ENCODE results near the gene MARVELD3.

MARVELD3 gene

DNA sequence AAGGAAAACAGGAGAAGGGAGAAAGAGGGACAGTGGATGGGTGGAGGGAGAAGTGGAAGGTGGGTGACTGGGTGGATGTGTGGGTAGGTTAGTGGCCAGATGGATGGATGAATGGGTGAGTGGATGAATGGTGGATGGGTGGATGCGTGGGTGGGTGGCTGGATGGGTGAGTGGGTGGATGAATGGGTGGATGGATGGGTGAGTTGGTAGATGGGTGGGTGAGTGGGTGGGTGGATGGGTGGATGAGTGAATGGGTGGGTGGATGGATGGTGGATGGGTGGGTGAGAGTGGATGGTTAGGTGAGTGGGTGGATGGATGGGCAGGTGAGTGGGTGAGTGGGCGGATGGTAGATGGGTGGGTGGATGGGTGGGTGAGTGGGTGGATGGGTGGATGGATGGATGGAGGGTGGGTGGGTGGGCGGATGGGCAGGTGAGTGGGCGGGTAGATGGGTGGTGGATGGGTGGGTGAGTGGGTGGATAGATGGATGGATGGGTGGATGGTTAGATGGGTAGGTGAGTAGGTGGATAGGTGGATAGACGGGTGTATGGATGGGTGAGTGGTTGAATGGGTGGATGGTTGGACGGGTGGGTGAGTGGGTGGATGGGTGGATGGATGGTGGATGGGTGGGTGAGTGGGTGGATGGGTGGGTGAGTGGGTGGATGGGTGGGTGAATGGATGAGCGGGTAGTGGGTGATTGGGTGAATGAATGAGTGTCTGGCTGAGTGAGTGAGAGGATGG, 702 bp upstream of the MARVELD3 start:
- no peak for DNase-seq

DNA sequence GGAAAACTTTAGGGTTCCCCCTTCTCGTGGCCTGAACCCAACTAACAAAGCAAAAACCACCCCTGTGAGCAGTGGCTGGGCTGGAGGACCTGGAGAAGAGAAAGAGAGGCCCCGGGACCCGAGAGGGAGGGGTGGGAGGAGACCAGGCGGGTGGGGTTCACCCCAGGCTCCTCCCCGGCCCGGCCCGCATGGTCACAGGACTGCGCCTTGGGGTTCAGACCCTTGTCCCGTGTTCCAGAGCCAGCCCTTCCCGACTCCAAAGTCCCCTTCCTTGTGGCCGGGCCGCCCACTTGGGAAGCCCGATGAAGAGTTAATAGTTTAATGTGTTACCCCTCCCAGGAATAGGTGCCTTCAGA, 852 bp downstream of the MARVELD3 start:
- DNase-seq: no peak

DNA sequence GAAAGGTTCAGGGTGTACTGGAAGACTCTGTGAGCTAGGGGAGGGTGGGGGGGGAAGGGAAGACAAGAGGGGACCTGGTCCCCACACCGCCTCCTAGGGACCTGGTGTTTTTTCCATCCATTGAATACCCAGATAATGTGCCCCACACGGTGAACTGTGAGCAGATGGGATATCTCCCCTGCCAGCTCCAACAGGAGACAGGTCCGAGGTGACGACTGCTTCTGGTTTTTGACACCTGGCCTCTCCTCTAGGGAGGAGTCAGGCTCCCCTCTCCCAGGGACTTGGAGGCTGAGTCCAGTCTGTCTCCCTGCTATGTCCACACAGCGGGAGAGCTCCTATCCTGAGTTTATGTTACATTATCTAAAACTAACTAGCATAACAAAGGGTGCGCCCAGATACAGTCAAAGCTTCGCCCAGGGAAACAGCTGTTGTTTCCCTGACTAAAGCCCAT, 1.8 kb downstream of the MARVELD3 start:
- no peak for DNase-seq

DNA sequence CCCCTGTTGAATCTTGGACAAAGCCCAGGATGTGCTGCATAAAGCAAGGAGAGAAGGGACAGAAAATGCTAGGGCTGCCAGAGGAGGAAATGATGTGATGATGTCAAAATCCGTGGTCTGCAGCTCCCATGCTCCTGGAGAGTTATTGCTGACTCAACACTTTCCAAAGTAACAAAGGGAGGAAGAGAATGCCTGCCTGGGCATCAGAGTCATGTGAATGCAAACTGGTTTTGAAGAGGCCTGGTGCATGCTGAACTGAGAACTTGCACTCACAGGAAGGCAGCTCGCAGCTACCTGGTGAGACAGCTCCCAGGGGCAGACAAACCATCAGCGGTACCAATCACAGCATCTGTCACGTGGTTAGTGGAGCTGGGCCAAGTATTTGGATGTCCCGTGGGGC, 2.8 kb downstream of the MARVELD3 start:
- no peak for DNase-seq

DNA sequence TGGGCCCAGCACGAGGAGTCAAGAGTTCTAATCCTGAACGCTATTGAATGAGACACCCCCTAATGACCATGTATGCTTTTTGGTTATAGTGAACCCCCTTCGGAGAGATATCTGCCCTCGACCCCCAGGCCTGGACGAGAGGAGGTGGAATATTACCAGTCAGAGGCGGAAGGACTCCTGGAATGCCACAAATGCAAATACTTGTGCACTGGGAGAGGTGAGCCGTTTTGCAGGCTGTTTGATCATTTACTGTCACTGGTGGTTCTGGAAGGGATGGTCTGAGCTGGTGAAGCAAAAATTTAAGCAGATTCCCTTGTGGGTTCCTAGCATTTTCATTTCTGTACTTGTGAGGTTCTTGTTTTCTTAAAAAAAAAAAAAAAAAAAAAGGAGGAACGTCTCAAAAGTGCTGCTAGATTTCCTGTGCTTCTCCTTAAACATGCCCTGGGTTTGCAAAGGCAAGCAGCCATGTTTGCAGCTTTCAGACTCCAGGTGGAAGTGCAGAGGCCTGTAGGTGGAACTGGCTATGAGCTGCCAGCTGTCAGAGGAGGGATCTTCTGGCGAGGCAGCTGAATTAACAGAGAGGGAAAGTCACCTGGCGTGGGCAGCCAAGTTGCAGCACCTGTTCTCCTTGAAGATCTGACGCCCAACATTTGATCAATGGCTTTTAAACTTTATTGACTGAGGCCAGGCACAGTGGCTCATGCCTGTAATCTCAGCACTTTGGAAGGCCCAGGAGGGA, 3.5 kb downstream of the MARVELD3 start:
- DNase-seq: no peak

DNA sequence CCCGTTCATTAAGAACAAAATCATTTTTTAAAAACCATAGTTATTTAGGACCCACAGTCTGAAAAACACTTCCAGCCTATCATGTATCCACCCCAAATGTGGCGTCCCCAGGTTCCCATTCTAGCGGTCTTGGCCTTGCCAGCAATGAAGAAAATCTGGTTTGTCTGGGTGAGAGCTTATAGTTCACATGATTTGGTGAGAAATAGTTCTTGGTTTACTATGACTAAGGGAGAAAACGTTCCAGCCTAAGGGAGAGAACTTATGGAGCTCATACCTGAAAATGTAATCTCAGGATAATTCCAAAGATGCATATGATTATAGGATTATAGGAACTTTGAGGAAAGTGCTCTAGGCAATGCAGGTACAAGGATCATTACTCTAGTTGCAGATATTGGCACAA, 4.8 kb downstream of the MARVELD3 start:
- DNase-seq: no peak

DNA sequence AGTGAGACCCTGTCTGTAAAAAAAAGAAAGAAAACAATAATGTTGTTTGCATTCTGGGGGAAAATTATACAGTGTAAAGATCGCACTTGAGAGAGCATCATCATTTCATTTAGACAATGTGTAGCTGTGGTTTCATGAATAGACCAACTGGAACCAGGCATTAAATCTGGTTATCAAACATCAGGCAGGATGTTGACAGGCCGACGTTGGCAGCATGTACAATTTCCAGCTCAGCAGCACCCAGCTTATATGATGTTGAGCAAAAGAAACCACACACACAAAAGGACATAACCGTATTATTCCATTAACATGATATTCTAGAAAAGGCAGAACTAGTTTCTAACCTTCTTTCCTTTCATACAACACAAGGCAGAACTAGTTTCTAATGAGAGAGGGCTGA, 5.8 kb downstream of the MARVELD3 start:
- no peak for DNase-seq

DNA sequence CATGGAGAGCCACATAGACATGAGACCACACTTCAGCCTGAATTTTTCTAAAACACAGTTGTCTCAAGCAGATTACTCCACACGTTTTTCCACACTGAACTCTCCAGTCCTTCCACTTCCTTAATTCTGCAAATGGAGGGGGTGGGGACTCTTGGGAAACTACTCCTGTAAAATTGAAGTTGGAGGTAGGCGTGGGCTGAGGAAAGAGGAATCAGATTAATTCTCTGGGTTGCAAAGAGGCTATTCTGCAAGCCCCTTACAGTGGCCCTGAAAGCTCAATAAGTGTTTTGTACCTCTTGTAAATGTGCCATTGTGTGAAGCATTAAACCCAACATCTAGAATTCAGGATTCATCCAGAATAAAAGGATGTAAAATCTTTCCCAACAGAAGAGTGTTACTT, 9.6 kb downstream of the MARVELD3 start:
- no peak for DNase-seq

DNA sequence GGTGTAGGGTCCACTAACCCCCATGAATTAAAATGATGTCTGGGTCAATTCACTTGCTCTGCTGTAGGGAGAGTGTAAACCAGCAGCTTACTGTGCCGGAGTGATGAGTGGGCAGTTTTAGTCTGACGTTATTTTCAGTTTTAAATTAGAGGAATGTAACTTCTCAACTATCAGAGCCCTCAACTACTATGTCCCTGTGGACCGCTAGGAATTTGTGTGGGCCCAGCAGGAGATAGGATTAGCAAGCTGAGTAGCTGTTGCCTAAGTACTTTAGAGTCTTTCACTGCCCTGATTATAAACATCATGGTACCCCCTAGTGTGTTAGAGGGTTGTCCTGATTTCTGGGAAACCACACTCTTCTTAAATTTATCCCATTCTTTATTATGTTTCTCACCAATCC, 11.4 kb downstream of the MARVELD3 start:
- no peak for DNase-seq

DNA sequence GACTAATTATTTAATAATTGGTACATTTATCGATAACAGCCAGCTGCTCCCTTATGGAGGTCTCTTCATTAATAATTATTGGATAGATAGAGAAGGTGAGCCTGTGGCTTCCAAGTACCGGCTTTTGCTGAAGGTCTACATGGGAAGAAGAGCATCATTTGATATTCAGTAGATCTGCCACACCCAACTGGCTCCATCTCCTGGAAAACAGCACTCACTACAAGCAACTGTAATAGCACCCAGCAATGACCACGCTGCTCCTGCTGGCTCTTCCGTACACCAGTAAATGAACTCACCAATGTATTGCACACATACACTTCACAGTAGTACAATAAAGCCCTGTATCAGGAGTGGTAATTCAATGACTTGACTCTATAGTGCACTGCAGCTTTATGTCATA, 19.5 kb downstream of the MARVELD3 start:
- DNase-seq: no peak

DNA sequence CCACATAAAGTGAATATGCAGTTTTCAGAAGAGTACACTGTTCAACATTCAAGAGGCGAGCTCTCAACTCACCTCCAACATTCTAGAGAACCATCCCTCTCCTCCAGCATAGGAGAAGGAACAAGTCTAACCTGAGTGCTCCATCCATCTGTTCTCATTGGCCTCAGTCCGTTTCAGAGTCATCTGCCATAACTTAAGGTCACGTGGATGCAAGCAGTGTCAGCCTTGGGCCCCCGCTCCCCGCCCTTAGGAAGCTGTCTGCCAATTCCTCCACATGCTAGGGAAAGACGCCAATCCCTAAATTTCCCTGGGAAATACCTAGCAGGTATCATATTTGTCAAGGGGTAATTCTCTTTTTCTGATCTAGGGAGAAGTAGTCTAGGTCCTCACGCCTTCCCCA, 21.4 kb downstream of the MARVELD3 start:
- no peak for DNase-seq

DNA sequence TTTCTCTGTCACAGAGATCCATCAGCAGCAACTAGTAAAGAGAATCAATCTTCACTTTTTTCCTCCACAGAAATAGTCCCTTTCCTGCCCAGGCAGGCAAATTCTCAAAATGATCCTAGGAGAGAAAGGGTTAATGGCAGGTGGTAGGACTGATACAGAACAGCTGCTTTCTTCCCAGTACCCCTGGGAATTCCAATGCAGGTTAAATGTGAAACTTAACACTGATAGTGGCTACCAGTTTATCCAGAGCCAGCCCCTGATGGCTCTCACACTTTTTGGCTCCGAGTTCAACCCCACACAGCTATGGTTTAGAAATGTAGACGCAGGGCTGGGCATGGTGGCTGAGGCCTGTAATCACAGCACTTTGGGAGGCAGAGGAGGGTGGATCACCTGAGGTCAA, 22.2 kb downstream of the MARVELD3 start:
- DNase-seq: no peak

DNA sequence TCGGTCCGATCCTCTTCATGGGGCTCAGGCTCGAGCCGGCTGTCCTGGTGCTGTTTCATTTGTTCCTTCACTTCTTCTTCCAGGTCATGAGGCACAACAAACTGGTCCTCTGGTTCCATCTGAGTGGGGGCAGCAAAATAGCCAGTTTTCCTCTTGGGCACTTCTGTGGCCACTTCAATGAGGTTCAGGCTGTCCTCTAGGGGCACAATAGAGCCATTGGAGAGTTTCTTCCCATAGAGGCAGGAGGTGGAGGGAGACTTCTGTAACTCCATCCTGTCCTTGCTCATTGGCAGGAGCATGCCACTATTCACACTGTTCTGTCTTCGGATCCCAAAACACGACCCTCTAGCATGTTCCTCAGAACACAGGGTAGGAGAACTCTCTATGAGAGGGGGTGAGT, 22.9 kb downstream of the MARVELD3 start:
- DNase-seq: no peak

DNA sequence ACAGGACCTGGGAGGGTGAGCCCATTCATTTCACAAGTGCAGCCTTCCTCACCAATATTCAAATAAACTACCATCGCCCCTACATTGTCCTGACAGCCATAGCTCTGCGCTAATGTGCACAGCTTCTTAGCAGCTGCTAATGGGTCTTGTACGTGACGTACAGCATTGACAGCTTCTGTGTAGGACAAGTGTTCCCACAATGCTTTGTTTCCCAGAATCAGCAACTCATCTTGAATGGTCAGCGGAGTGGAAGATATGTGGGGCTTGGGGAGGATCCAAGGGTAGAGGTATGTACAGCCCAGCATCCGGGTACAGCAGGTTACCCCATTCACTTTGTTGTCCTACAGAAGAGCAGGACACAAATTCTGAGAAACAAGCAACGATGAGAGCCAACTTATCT, 23.7 kb downstream of the MARVELD3 start:
- no peak for DNase-seq

DNA sequence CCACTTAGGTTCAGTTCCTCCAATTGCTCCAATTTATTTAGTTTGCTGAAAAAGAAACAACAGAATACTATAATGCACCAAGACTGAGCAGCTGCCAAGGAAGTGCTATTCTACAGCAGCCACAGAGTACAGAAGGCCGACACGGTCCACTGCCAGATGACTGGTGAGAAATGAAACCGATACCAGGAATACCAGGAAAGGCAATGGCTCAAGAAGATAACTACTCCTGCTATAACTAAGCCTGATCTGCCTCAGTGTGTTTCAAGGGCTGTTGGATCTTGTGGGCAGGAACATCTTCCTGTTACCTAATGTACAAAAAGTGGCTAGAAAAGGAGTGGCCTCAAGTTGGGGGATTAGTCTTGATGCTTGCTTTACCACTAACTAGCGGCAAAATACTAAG, 32.8 kb downstream of the MARVELD3 start:
- no peak for DNase-seq

DNA sequence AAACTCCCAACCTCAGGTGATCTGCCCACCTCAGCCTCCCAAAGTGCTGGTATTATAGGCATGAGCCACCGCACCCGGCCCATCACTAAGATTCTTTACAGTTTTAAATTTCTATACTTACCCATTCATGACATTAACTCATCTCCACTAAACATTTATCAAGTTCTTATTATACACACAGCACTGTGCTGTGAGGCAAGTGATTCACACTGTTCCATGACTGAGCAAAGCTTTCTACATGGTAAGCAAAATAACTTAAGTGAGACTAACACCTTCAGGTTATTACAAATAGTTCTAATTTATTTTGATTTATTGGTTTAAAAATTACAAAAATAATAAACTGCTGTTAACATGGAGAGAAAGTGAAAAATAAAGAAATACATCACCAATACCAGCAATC, 33.5 kb downstream of the MARVELD3 start:
- no peak for DNase-seq

DNA sequence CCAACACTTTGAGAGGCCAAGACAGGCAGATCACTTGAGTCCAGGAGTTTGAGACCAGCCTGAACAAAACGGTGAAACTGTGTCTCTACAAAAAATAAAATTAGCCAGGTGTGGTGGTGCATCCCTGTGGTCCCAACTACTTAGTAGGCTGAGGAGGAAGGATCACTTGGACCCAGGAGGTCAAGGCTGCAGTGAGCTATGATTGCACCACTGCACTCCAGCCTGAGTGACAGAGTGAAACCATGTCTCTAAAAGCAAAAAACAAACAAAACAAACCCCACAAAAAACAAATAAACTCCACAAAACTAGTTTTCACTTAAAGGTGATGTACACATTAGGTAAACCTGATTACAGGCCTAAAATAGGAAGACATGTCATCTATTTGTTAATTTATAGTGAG, 40.3 kb downstream of the MARVELD3 start:
- DNase-seq: no peak

DNA sequence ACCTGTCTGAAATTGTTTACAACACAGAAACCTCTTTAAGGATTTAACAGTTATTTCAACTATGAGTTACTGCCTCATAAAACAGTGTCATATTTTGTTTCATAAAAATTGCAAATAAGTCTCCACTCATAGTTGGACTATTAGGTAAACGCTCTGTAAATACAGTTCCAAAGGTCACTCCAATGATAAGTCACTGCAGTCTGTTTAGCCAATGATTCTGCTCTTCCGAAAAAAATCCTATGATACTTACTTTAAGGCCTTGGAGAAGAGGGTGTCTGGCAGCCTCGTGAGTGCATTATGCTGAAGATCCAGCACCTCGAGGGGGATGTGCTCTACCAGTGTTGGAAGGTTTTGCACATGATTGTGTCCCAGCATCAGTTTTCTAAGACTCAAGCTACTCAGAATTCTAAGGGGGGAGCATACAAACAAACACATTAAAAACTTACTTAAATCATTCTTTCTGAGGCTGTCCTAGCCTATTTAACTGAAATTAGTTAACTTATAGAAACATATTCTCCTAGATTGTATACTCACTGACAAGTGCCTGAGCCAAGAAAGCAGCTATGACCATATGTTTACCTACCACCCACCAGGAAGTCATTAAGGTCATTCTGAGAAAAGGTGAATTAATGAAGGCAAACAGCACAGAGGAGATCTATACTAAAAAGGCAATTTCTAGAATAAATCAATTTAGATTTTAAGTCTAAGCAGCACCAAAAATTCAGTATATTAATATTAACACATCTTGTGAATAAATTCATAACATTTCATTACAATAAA, 41.1 kb downstream of the MARVELD3 start:
- DNase-seq: no peak

DNA sequence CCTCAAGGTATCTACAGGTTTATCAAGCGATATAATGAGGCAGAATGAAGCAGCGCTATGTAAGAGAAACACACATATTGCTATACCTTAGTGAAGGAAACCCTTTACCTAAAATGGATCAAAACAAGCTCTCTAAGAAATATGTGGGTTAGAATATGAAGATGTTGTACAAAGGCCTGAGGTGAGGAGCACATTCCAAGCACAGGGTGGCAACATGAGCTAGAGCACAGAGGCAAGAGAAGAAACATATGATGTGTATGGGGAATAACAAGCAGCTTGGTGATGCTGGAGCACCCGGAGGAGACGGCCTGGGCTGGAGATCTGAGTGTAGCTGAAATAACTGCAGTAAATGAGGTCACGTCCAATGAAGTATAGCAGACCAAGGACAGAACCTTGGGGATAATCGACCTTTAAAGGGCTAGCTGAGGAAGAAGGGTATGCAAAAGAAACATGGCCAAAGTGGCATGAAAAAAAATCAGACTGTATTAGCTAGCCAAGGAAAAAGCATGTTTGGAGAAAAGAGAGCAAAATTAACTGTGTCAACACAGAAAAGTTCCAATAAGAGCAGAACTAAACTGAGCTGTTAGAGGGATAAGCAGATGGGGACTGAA, 44.0 kb downstream of the MARVELD3 start:
- no peak for DNase-seq

DNA sequence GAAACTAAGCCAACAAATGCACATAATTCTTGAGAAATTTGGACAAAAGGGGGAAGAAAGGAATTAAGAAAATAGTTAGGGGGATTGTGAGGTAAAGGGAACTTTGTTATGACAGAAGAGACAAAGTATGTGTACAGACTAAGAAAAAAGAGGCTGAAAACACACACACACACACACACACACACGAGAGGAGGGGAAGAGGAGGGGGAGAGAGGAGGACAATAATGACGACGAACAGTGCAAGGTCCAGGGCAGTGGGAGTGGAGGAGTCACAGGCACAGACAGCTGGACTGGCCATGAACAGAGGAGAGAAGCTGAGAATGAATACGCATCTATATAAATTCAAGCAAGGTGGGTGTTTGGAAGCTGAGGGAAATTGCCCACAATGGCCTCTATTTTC, 44.6 kb downstream of the MARVELD3 start:
- DNase-seq: no peak

DNA sequence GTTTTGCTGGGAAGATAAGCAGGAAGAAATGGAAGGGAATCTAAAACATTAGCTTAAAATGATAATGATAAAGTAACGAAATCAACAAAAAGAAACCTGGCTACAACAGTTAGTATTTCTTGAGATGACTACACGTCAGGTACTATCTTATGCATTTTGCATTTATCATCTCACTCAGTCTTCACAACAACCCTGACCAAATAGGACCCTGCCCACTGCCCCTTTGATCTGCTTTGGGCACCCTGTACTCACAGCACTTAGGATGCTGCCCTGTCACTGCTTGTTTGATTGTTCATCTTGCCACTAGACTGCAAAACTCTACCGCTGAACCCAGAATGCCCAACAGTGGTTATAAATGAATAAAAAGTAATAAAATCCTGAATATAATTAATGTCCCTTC, 45.2 kb downstream of the MARVELD3 start:
- DNase-seq: no peak

DNA sequence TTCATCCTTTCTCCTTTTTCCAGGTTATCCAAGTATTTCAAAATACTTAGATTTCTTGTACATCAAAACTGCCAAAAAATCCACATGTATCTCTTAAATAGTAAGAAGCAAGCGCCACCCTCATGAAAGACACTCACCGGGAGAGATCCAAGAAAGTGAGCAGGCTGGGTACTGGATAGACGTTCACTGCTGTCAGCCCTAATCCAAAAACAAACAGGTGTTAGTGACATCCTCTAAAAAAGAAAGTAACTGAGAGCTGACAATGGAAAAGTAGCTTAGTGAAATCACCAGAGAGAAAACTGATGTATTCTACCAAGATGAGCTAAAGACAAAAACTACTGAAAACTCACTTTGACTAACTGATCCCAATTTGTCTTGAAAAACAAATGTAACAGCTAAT, 46.1 kb downstream of the MARVELD3 start:
- no peak for DNase-seq

DNA sequence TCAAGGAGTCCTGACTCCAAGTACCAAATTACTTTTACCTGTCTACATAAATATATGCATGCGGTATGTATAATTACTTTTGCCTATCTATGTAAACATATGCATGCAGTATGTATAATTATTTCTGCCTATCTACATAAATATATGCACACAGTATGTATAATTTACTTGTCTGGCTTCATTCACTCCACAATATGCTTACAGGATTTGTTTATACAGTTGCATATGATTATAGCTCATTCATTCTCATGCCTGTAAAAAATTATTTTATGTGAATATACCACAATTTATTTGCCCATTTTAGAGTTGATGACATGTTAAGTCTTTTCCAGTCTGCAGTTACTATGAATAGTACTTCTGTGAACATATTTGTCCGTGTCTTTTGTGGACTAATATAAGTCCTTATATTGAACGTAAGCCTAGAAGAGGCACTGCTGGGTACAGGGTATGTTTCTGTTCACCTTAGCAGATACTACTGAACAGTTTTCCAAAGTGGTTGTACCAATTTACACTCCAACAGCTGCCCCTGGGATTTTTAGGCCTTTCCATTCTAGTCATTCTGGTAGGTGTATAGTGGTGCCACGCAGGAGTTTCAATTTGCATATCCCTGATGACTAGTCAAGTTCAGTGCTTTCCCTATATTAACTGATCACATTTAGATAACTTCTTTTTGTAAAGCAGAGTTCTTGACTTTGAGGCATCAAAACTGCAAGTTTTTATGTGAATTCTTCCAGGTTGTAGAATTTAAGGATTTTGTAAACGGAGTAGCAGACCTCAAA, 47.0 kb downstream of the MARVELD3 start:
- no peak for DNase-seq
